GM21423 (cell line): Measurements from ENCODE around the gene GABRG3.

ENCODE experiments used
- ATAC-seq: cut with Tn5 transposase; IDR thresholded peaks from one replicate; pipeline ENCODE4 v1.9.1; 2021; ENCODE audit warnings: mild to moderate bottlenecking, moderate library complexity; ENCODE audit not compliant: unreplicated experiment

Gene GABRG3

DNA sequence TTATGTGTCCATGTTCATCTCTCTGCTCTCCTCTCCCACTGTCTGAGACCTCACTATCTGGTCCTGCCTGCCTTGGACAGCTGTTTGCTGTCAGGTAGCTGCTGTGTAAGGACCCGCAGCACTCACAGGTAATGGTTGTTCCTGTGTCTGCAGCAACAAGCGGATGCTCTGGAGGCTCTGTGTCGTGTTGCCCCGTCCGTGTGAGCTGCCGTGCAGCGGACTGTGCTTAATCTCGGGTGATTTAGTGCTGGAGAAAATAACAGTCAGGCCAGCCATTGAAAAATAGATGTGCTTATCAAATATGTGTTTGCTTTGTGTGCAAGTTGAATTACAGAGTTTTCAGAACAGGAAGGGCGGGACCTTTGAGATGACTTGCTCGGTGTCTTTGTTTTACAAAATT lies 121.4 kb downstream of the GABRG3 start:
- no peak for ATAC-seq

DNA sequence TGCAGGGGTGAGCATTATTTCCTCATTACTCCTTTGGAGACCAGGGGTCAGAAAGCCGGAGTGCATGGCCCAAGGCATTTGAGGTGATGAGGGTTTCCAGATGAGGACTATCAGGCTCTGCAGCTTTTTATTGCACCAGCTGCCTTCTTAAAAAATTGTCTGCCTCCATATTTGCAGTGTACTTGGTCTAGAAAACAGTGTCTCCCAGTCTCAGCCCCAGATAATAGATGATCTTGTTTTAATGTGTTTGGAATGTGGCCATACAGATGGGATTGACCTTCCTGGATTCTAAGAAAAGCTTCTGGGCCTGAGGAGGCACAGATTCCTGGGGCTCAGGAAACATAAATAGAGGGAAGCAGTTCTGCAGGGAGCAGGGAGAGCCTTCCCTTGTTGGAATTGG lies 123.3 kb downstream of the GABRG3 start:
- ATAC-seq, result no peak

DNA sequence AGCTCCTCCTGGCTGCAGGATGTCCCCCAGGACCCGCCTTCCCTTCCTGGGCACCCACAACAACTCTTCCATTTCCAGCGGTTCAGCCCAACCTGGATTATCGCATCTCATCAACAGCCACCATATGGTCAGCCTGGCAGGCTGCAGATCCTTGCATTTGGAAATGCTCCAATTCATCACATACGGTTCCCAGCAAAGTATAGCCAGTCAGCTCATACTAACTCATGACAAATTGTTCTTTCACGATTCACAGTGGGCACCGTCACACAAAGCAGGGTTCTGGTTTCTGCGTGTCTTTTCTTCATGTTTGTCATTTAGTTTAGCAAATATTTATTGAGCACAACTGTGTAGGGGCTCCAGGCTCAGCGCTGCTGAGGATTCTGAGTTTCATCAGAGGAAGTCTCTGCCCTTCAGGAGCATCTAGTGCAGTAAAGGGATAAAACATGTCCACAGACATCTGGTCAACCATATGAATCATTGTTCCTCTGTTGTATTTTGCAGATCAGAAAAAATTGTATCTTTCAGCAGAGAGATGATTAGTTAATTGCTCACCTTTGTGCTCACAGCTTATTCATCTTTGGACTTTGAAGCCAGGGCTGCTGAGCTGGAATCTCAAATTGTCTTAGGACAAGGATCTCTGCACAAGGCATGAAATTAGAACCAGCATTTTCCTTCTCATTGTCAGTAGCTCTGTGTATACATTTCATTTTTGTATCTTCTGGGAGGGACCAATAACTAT lies 125.1 kb downstream of the GABRG3 start:
- ATAC-seq, result no peak

DNA sequence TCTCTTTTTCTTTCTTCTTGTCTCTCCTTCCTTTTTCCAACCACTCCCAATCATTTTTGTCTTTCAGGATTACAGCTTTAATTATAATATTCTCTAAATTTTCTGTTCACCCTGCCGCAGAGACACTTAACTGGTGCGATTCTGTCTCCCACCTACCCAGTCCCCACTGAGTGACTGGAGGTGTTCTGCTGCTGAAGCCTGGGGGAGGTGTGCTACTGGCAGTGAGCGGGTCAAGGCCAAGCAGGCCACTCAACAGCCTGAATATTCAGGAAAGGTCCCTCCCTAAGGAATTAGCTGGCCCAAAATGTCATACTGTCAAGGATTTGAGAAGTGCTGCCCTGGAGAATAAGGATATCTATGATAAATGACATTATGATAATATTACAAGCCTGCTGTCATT lies 126.5 kb downstream of the GABRG3 start:
- no peak for ATAC-seq

DNA sequence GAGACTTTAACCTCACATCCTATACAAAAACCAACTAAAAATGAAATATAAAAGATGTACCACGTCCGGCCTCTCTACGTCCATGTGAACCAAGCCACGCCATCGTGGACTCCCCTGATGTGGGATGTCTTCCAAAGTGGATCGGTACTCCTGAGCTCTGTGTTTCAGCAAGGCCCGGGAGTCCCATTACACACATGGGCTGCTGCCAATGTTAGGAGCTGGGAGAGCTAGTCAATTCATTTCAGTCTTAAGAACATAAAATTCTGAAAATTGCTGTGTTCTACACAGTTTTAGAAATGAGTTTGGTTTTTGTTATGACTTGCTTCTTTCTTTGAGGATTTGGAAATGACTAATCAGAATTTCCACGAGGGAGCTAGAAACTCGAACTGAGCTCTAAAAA lies 131.0 kb downstream of the GABRG3 start:
- ATAC-seq, result no peak

- no peak for ATAC-seq
Observed at GRCh38 chr15:27111323-27111722, 140.3 kb downstream of the GABRG3 start.

- ATAC-seq, result no peak
Observed at GRCh38 chr15:27114473-27114872, 143.5 kb downstream of the GABRG3 start.

- ATAC-seq, result no peak
Observed at GRCh38 chr15:27119695-27120266, 148.8 kb downstream of the GABRG3 start.

DNA sequence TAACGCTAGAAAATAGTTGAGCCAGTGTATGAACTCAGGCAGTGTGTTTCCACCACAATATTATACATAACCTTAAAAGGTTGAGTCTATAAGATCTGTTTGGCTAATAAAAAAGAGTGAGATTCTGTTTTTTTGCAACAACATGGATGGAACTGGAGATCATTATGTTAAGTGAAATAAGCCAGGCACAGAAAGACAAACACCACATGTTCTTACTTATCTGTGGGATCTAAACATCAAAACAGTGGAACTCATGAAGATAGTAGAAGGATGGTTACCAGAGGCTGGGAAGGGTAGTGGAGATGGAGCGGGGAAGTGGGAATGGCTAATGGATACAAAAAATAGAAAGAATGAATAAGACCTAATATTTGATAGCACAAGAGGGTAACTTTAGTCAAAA lies 150.7 kb downstream of the GABRG3 start:
- ATAC-seq, result no peak

GRCh38 chr15:27123291-27123690 lies 152.3 kb downstream of the GABRG3 start:
- ATAC-seq, result no peak

- ATAC-seq, result no peak
Observed at GRCh38 chr15:27123808-27124207, 152.8 kb downstream of the GABRG3 start.

- no peak for ATAC-seq
Observed at GRCh38 chr15:27124287-27124871, 153.4 kb downstream of the GABRG3 start.

- no peak for ATAC-seq
Observed at GRCh38 chr15:27125185-27125584, 154.2 kb downstream of the GABRG3 start.

- no peak for ATAC-seq
Observed at GRCh38 chr15:27126449-27126848, 155.5 kb downstream of the GABRG3 start.

GRCh38 chr15:27127815-27128570 lies 157.0 kb downstream of the GABRG3 start:
- ATAC-seq, result no peak

DNA sequence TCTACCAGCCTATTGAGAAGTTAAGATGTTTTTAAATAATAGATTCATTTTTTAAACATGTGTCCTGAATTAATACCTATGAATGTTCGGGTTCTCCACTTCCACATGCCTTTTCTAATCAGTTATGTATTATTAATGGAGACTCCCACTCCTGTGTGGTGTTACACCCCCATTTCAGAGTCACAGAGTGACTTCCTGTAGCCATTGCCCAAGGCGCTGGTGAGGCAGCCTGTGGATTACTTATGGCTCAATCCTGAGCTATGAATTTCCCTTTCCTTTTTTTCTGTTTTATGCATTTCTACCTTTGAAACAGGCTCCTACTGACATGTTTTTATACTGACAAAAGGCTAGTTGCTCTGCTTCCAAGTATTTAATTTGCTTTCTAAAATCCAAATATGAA lies 162.3 kb downstream of the GABRG3 start:
- no peak for ATAC-seq

- no peak for ATAC-seq
Observed at GRCh38 chr15:27134481-27134880, 163.5 kb downstream of the GABRG3 start.

DNA sequence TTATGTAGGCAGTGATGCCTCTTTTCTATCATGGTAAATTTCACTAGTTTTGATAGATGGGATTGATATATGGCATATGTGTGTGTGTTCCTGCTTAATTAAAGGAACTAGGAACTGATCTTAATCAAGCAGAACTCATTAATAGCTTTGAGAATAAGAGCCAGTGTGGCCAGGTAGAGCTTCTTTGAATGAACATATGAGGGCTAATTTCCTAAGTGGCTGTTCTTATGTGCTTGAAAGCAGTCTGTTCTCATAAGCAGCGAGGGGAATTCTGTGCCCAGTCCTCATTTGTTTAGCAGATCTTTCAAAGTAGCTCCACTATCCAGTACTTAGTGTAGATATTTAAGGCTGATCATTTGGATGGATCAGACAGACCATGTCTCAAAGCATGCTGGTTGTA lies 164.2 kb downstream of the GABRG3 start:
- no peak for ATAC-seq

GRCh38 chr15:27137127-27137526 lies 166.1 kb downstream of the GABRG3 start:
- ATAC-seq, result no peak

DNA sequence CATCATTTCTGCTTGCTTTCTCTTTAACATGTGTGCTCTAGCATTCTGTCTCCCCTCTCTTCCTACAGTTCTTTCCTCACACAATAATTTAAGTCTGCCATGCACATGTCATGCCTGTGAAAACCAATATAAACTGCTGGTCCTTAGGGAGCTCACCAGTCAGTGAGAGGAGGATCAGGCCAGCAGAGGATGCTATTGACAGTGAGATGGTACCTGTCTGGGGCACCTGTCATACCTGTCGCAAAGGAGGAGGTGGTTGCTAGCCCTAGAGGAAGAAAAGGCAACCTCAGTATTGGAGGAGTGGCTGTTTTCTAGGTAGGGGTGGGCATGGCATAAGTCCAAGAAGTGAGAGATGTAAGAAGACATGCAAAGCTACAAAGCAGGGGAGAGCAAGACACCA lies 194.6 kb downstream of the GABRG3 start:
- ATAC-seq, result no peak

DNA sequence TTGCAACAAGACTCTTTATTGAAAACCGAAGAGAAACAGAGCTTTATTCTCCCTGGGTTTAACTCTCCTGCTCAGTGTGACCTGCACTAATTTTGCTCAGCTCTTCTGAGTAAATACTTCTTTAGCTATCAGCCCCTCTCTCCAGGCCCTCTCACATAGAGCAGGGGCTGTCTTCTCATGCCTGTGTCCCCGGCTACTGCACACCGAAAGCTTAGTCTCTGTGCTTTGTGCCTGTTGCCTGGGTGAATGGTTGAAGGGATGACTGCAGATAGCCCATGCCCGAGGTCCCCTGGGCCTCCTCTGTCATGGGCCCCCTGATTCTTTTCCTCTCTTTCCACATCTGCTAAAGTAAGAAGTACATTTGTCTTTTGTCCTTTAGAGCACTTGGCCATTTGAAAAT lies 195.9 kb downstream of the GABRG3 start:
- no peak for ATAC-seq

- no peak for ATAC-seq
Observed at GRCh38 chr15:27167738-27168137, 196.8 kb downstream of the GABRG3 start.
